CD4-positive, alpha-beta T cell (primary cell): ENCODE measurements around the gene ATP2B1. TPM values are rescaled to one million over a fixed set of nuclear protein-coding genes. Genes with fewer than 3 reads are reported as not detected.

Experiments
- ATAC-seq: fragments of 200-7000 bp; cut with Tn5 transposase; one replicate; pipeline ENCODE4 v1.10.0; 2022; ENCODE audit warnings: mild to moderate bottlenecking; ENCODE audit not compliant: poor library complexity
- CTCF ChIA-PET: fragments of 350-600 bp; sonication (Branson Sonifier 250); formaldehyde crosslinking; loops from one replicate; lab custom pipeline; 2021; ENCODE audit warnings: antibody characterized with exemption, inconsistent platforms; lab: Charles Lee
- POLR2A ChIA-PET: fragments of 350-600 bp; sonication (Branson Sonifier 250); formaldehyde crosslinking; loops from one replicate; lab custom pipeline; 2021; ENCODE audit warnings: antibody characterized with exemption, inconsistent platforms; lab: Charles Lee
- DNase-seq, 14 experiments: peaks; one replicate each; pipeline ENCODE4 v3.0.0-alpha.2; 2013 to 2020; ENCODE audit warnings: mixed read lengths in 2 of 14
- H3K27ac ChIP-seq, 2 donors: one replicate each; pipeline versions ENCODE4 v1.5.1 to v1.7.0; 2013; ENCODE audit warnings: low read length in 2 of 2, low read depth in 1 of 2, mild to moderate bottlenecking in 1 of 2
- H3K27me3 ChIP-seq, 2 experiments: 1 replicate in 1 of 2; 2 replicates in 1 of 2; pipeline versions ENCODE4 v1.6.1 to v1.7.0; 2013; ENCODE audit warnings: low read length in 2 of 2, control low read depth in 1 of 2, mild to moderate bottlenecking in 1 of 2, moderate library complexity in 1 of 2; ENCODE audit not compliant: insufficient read depth in 2 of 2, control insufficient read depth in 1 of 2
- H3K36me3 ChIP-seq: one replicate; pipeline ENCODE4 v1.6.1; 2013; ENCODE audit warnings: low read length, control low read depth; ENCODE audit not compliant: insufficient read depth
- H3K4me1 ChIP-seq: one replicate; pipeline ENCODE4 v1.6.1; 2013; ENCODE audit warnings: low read length, control low read depth; ENCODE audit not compliant: insufficient read depth
- H3K4me3 ChIP-seq: one replicate; pipeline ENCODE4 v1.5.1; 2013; ENCODE audit warnings: mild to moderate bottlenecking, low read length, moderate library complexity
- H3K9me3 ChIP-seq, 2 experiments: 1 replicate in 1 of 2; 2 replicates in 1 of 2; pipeline versions ENCODE4 v1.6.1 to v1.7.0; 2013; ENCODE audit warnings: low read length in 2 of 2, mild to moderate bottlenecking in 2 of 2, control low read depth in 1 of 2, moderate library complexity in 1 of 2; ENCODE audit not compliant: control insufficient read depth in 1 of 2, insufficient read depth in 1 of 2
- H3K27ac Mint-ChIP-seq: one replicate; pipeline ENCODE4 v1.8.0; 2020; ENCODE audit warnings: mixed read lengths
- H3K27me3 Mint-ChIP-seq: one replicate; pipeline ENCODE4 v1.8.0; 2021; ENCODE audit warnings: mixed read lengths
- H3K36me3 Mint-ChIP-seq: one replicate; pipeline ENCODE4 v1.8.0; 2021; ENCODE audit warnings: low read depth, mixed read lengths
- H3K4me1 Mint-ChIP-seq: one replicate; pipeline ENCODE4 v1.8.0; 2021; ENCODE audit warnings: low read depth, mixed read lengths
- H3K4me3 Mint-ChIP-seq: one replicate; pipeline ENCODE4 v1.8.0; 2020; ENCODE audit warnings: mild to moderate bottlenecking, mixed read lengths
- H3K9me3 Mint-ChIP-seq: one replicate; pipeline ENCODE4 v1.8.0; 2020; ENCODE audit warnings: mixed read lengths
- CTCF ChIP-seq: fragments of 200-600 bp; IDR thresholded peaks from one replicate; pipeline ENCODE4 v1.8.0; 2022; ENCODE audit warnings: antibody characterized with exemption, mild to moderate bottlenecking
- intact Hi-C, 2 experiments: fragments of 100-400 bp; cut with DNase I in 1 of 2; cut with micrococcal nuclease in 1 of 2; formaldehyde crosslinking; loops; one replicate each; pipeline versions ENCODE4 v1.15.1 to v1.9.0; 2023 to 2025; cut with DNase I, micrococcal nuclease
- total RNA-seq, 174 experiments: library from RNA in 2 of 174; stranded (reverse) in 2 of 174; gene quantifications; one replicate each; pipeline ENCODE4 v1.2.3 and lab custom pipeline; 2021 to 2026

Gene ATP2B1
- total RNA-seq, 2 experiments from 2014 or later, result 98.2 to 100 TPM

DNA sequence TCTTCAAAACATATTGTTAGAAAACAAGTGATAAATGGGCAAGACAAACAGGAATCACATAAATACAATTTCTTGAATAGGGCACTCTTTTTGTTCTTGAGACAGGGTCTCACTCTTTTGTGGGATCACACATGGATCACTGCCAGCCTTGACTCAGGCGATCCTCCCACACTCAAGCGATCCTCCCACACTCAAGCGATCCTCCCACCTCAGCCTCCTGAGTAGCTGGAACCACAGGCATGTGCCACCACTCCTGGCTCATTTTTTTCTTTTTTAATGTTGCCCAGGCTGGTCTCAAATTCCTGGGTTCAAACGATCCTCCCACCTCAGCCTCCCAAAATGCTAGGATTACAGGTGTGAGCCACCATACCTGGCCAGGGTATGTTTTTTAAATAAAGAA is 57.4 kb downstream of the ATP2B1 start:
- Histone ChIP-seq H3K36me3 (peaks cover 60% of the 10 kb centered on the region), H3K4me3 (no peak overlapping the region), H3K27ac (no peak overlapping the region), H3K27me3 (no peaks in the 10 kb centered on the region), H3K4me1 (peaks cover 10% of the 10 kb centered on the region), H3K9me3 (no peaks in the 10 kb centered on the region)
- no peaks in the 10 kb centered on the region for H3K9me3 Mint-ChIP-seq
- CTCF ChIA-PET, result no interaction called here
- ATAC-seq (no peak), DNase-seq (no peak)
- H3K4me1 Mint-ChIP-seq, result peaks cover 53% of the 10 kb centered on the region
- H3K36me3 Mint-ChIP-seq, result peaks cover 75% of the 10 kb centered on the region
- no peaks in the 10 kb centered on the region for H3K27me3 Mint-ChIP-seq
- no peak for TF ChIP-seq CTCF
- H3K27ac Mint-ChIP-seq, result no peak overlapping the region
- no peak overlapping the region for H3K4me3 Mint-ChIP-seq
- intact Hi-C loops, result loop anchor here in 1 of 2 experiments (5.0 kb wide), 1 partner anchor 46 kb away; no protein-coding TSS in a partner anchor
- POLR2A ChIA-PET, result no interaction called here

DNA sequence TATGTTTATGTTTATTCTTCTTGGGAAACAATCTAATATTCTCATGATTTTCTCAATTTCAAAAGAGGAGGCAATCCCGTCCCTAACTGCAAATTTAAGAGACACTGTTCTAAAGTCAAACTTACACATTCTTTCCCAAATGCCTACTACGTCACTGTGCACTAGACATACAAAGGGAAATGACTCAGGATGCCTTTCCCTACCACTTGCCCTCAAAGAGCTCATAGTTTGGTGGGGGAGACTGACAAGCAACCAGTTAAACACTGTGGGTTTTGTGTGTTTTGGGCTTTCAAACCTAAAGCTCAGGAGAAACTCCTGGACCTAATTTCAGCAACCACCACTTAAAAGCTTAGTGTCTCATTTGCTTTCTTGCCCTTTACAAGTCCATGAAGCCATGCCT is 58.4 kb downstream of the ATP2B1 start:
- Mint-ChIP-seq H3K27me3 (no peaks in the 10 kb centered on the region), H3K9me3 (no peaks in the 10 kb centered on the region), H3K4me3 (no peak overlapping the region), H3K27ac (no peak overlapping the region), H3K4me1 (peaks cover 56% of the 10 kb centered on the region), H3K36me3 (peaks cover 75% of the 10 kb centered on the region)
- POLR2A ChIA-PET, result no interaction called here
- TF ChIP-seq CTCF, result no peak
- ATAC-seq (no peak), DNase-seq (no peak)
- peaks cover 10% of the 10 kb centered on the region for H3K4me1 ChIP-seq
- intact Hi-C loops, result loop anchor here in 1 of 2 experiments (5.0 kb wide), 1 partner anchor 47 kb away; no protein-coding TSS in a partner anchor
- no peak overlapping the region for H3K27ac ChIP-seq
- H3K36me3 ChIP-seq, result peaks cover 51% of the 10 kb centered on the region
- no peaks in the 10 kb centered on the region for H3K27me3 ChIP-seq
- CTCF ChIA-PET, result no interaction called here
- no peak overlapping the region for H3K4me3 ChIP-seq
- H3K9me3 ChIP-seq, result no peaks in the 10 kb centered on the region

GRCh38 chr12:89649820-89650219 is 58.8 kb downstream of the ATP2B1 start:
- H3K27ac Mint-ChIP-seq, result no peak overlapping the region
- POLR2A ChIA-PET, result no interaction called here

More at GRCh38 chr12:89649820-89650219, 58.8 kb downstream of the ATP2B1 start:
- CTCF ChIA-PET, result no interaction called here
- no peak for TF ChIP-seq CTCF
- H3K9me3 Mint-ChIP-seq, result no peaks in the 10 kb centered on the region
- DNase-seq (no peak), ATAC-seq (no peak)
- H3K36me3 Mint-ChIP-seq, result peaks cover 73% of the 10 kb centered on the region
- no peak overlapping the region for H3K4me3 Mint-ChIP-seq
- intact Hi-C loops, result loop anchor here in 1 of 2 experiments (5.0 kb wide), 1 partner anchor 47 kb away; no protein-coding TSS in a partner anchor
- Histone ChIP-seq H3K27me3 (no peaks in the 10 kb centered on the region), H3K4me3 (no peak overlapping the region), H3K36me3 (peaks cover 50% of the 10 kb centered on the region), H3K4me1 (peaks cover 10% of the 10 kb centered on the region), H3K9me3 (no peaks in the 10 kb centered on the region), H3K27ac (no peak overlapping the region)
- H3K4me1 Mint-ChIP-seq, result peaks cover 56% of the 10 kb centered on the region
- H3K27me3 Mint-ChIP-seq, result no peaks in the 10 kb centered on the region
